GM19463 (cell line): Measurements from ENCODE around the gene GLYR1.
A peak's percentile ranks its signal among the peaks of the same experiment; 100 is the strongest.
"Not testable (repeated sequence)": the region's sequence is repeated elsewhere in the genome, so short reads cannot be mapped to it uniquely, and the experiment has no call there.

Experiments used
- ATAC-seq: cut with Tn5 transposase; IDR thresholded peaks from one replicate; pipeline ENCODE4 v1.9.1; 2021; ENCODE audit warnings: mild to moderate bottlenecking, moderate library complexity; ENCODE audit not compliant: unreplicated experiment

Gene GLYR1

GRCh38 chr16:4790871-4791270, 56.2 kb downstream of the GLYR1 start:
- ATAC-seq = no peak

GRCh38 chr16:4790261-4790660, 56.8 kb downstream of the GLYR1 start:
- ATAC-seq = no peak

- ATAC-seq = no peak
Measured at GRCh38 chr16:4788910-4789309, 58.2 kb downstream of the GLYR1 start.

GRCh38 chr16:4788489-4788889, 58.6 kb downstream of the GLYR1 start:
- no peak for ATAC-seq

- ATAC-seq = no peak
Measured at GRCh38 chr16:4787627-4788482, 59.2 kb downstream of the GLYR1 start, which contains the start of gene SEPTIN12. Gene SEPTIN12 (minus strand): TSS chr16:4788345. CDS start chr16:4787645, 700 bp downstream.

GRCh38 chr16:4787068-4787467, 60.0 kb downstream of the GLYR1 start:
- no peak for ATAC-seq

- no peak for ATAC-seq
Measured at GRCh38 chr16:4785758-4786433, 61.2 kb downstream of the GLYR1 start.

- not testable (repeated sequence) for ATAC-seq
Measured at GRCh38 chr16:4784444-4784987, 62.6 kb downstream of the GLYR1 start.

GRCh38 chr16:4783951-4784336, 63.1 kb downstream of the GLYR1 start:
- ATAC-seq = no peak

- no peak for ATAC-seq
Measured at GRCh38 chr16:4783251-4783950, 63.7 kb downstream of the GLYR1 start.

- ATAC-seq = no peak
Measured at GRCh38 chr16:4780235-4780634, 66.9 kb downstream of the GLYR1 start.

GRCh38 chr16:4778050-4778392, 69.1 kb downstream of the GLYR1 start:
- ATAC-seq = no peak

GRCh38 chr16:4777339-4778049, 69.6 kb downstream of the GLYR1 start:
- ATAC-seq = no peak

GRCh38 chr16:4776141-4776705, 70.9 kb downstream of the GLYR1 start:
- no peak for ATAC-seq

- ATAC-seq = no peak
Measured at GRCh38 chr16:4775005-4775404, 72.1 kb downstream of the GLYR1 start.

- no peak for ATAC-seq
Measured at GRCh38 chr16:4772351-4772750, 74.7 kb downstream of the GLYR1 start.

- ATAC-seq = no peak
Measured at GRCh38 chr16:4771646-4772045, 75.4 kb downstream of the GLYR1 start.

GRCh38 chr16:4769306-4769638, 77.8 kb downstream of the GLYR1 start:
- ATAC-seq = no peak

- peak; percentile 58 for ATAC-seq
Measured at GRCh38 chr16:4768549-4769305, 78.4 kb downstream of the GLYR1 start.
